ENCODE results near the gene VPS72.
A peak's percentile ranks its signal among the peaks of the same experiment; 100 is the strongest.

The VPS72 gene

GRCh38 chr1:151211972-151212705 lies 22.1 kb upstream of the VPS72 start (continued):
- TF ChIP-seq ZNF404 (tag by site-specific recombination; IDR thresholded peaks at IDR 0.05) (no peak), ZSCAN23 (tag by site-specific recombination; IDR thresholded peaks at IDR 0.05) (no peak), ZNF623 (tag by site-specific recombination; IDR thresholded peaks at IDR 0.05) (no peak), ZBTB10 (tag by site-specific recombination; IDR thresholded peaks at IDR 0.05) (no peak), ZFP69B (tag by site-specific recombination; IDR thresholded peaks at IDR 0.05) (no peak), PRDM6 (tag by site-specific recombination; IDR thresholded peaks at IDR 0.05) (peak; percentile 35), ZNF501 (tag by site-specific recombination; IDR thresholded peaks at IDR 0.05) (no peak), ZNF394 (tag by site-specific recombination; IDR thresholded peaks at IDR 0.05; ENCODE audit: borderline replicate concordance) (no peak), ZNF423 (tag by site-specific recombination; IDR thresholded peaks at IDR 0.05) (no peak), ZNF473 (tag by site-specific recombination; IDR thresholded peaks at IDR 0.05) (no peak), ZNF510 (tag by site-specific recombination; IDR thresholded peaks at IDR 0.05; ENCODE audit: insufficient replicate concordance) (no peak), SCRT2 (tag by site-specific recombination; IDR thresholded peaks at IDR 0.05) (no peak), ZNF785 (tag by site-specific recombination; IDR thresholded peaks at IDR 0.05) (no peak), ZNF488 (tag by site-specific recombination; IDR thresholded peaks at IDR 0.05) (no peak), ZNF26 (tag by site-specific recombination; IDR thresholded peaks at IDR 0.05) (no peak), MZF1 (tag by site-specific recombination; IDR thresholded peaks at IDR 0.05; ENCODE audit: borderline replicate concordance) (no peak), ZSCAN30 (tag by site-specific recombination; IDR thresholded peaks at IDR 0.05) (no peak), GLIS1 (tag by site-specific recombination; IDR thresholded peaks at IDR 0.05) (peak; percentile 64), MEIS1 (CRISPR knock-in tag; IDR thresholded peaks at IDR 0.05; ENCODE audit: borderline replicate concordance) (no peak), ZNF174 (tag by site-specific recombination; IDR thresholded peaks at IDR 0.05) (no peak), KLF17 (tag by site-specific recombination; IDR thresholded peaks at IDR 0.05) (no peak), ZNF76 (tag by site-specific recombination; IDR thresholded peaks at IDR 0.05; ENCODE audit: borderline replicate concordance, low read depth) (no peak), ZBTB26 (tag by site-specific recombination; optimal IDR thresholded peaks at IDR 0.05) (no peak)
